ENCODE data around the gene DARS2.

The DARS2 gene

DNA sequence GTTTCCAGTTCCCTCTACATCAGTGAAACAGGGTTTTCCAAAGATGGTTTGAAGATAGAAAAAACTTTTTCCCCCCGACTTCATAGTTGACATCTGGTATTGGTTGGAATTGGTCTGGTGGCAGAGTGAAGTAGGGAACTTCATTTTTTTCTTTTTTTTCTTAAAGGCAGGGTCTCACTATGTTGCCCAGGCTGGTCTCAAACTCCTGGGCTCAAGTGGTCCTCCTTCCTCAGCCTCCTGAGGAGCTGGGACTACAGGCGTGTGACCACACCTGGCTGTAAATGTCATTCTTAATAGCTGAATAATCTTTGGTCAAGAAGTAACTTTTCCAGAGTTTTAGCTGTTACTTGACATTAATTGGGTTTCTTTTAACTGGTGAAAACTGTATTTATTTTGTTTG, 65.4 kb downstream of the DARS2 start:
- DNase-seq = no peak

DNA sequence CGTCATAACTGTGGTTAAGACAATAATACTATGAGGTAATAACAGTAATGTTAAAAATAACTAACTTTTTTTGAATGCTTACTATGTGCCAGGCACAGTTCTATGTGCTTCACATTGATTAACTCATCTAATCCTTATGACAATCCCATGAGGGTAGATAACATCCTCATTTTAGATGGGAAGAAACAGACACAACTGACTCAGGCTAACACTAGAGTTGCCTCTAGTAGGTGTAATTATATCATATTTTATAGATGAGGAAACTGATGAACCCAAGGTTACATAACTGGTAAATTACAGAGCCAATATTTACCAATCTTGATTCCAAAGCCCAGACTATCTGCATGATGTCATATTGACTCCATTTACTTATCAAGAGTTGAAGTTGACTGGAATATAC, 69.1 kb downstream of the DARS2 start:
- DNase-seq = no peak

DNA sequence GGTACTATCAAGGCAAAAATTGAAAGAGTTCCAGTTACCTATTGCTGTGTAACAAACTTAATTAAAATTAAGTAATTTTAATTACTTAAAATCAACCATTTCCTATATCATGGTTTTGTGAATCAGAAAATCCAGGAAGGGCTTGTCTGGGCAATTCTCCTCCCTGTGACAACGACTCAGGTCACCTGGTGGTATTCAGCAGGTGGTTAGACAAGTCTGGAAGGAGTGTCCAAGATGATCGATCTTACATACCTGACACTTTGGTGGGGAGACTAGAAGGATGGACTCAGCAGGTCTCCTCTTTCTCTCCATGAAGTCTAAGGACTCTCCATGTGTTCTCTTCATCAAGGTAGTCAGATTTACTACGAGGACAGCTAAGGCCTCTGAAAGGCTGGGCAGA, 69.7 kb downstream of the DARS2 start:
- DNase-seq = no peak

DNA sequence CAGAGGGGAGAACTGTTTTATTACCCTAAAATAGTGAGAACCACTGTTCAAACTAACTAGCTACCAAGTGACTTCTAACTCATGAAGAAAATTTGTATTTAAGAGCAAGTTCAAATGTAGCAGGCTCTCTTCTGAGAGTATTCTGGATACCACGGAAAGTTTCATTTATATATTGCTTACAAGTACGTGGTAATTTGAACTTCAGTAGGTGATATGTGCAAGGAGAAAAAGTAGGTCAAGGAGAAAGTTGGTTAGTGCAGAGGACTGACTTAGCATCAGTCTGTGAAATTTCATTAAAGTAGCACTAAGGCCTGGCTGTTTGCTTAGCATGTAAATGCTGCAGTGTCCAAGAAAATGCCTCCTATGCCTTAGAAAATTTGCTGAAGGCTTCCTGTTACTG, 76.0 kb downstream of the DARS2 start:
- DNase-seq = no peak

DNA sequence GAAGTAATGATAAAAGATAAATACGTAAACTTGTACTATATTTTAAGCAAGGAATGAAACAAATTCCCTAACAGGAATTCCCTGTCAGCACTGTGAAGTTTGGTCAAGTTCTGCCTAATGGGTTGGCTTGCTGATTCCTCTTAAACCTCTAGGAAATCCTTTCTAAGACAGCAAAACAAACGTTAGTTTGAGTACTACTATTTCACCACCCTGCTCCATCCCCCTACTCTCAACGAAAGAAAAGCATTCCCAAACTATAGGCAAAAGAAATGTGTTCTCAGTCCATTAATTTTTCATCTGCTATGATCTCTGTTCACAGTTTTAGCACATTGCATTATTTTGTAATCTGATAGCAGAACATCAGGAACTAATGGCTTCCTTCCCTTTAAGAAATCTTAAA, 76.5 kb downstream of the DARS2 start:
- DNase-seq = no peak

DNA sequence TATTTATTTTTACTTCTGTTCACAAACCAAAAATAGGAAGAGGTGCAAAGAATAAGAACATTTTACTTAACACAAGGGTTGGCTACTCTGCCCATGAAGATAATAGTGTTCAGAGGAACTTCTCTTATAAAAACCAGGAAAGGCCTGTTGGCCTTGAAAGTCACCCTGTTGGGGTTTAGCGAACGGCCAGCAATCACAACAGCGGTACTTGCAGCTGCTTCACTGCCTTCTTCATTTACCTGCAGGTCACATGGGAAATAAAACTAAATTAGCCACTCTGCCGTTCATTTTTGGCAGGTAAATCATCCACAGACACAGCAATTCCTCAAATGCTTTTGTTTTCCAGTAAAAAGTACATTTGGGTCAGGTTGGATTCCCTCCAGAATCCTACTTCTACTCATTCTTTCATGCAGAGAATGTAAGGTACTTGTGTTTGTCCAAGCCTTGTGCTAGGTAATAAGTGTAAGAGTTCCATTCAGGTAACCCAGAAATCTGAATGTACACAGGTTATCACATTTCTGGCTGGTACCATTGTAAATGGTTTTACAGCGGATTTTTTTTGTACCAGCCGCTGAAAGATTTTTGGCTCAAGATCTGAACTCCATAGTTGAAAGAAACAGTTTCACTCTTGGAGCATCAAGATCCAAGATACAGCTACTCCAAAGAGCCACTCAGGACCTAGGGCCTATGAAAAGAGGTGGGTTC, 79.5 kb downstream of the DARS2 start:
- DNase-seq = no peak
